Transverse colon (tissue), 4 donors: Measurements from ENCODE around the gene KCNE4. TPM values are rescaled to one million over a fixed set of nuclear protein-coding genes. Genes with fewer than 3 reads are reported as not detected.
"Not testable (repeated sequence)": the region's sequence is repeated elsewhere in the genome, so short reads cannot be mapped to it uniquely, and the experiment has no call there.

Experiments used
- DNase-seq: peaks from one replicate; pipeline ENCODE4 v3.0.0-alpha.2; 2019
- H3K27ac ChIP-seq, 4 donors: fragments of 200-600 bp; sonication (generic); 2 replicates each; pipeline ENCODE4 v1.5.1; 2016 to 2018; ENCODE audit warnings: inconsistent platforms in 4 of 4
- H3K27me3 ChIP-seq: fragments of 200-600 bp; sonication (generic); 2 replicates; pipeline ENCODE4 v1.5.1; 2017; ENCODE audit warnings: inconsistent platforms
- H3K36me3 ChIP-seq, 4 donors: fragments of 200-600 bp; sonication (generic); 2 replicates each; pipeline ENCODE4 v1.5.1; 2017 to 2019; ENCODE audit warnings: inconsistent platforms in 4 of 4
- H3K4me1 ChIP-seq, 4 donors: fragments of 200-600 bp; sonication (generic); 2 replicates each; pipeline ENCODE4 v1.5.1; 2017 to 2020; ENCODE audit warnings: inconsistent platforms in 4 of 4
- H3K4me3 ChIP-seq, 4 donors: fragments of 200-600 bp; sonication (generic); 1 replicate in 1 of 4; 2 replicates in 3 of 4; pipeline versions ENCODE4 v1.5.1 to v1.6.1; 2017 to 2019; ENCODE audit warnings: inconsistent platforms in 4 of 4
- H3K9me3 ChIP-seq, 2 donors: fragments of 200-600 bp; sonication (generic); 2 replicates each; pipeline ENCODE4 v1.5.1; 2017 to 2019; ENCODE audit warnings: inconsistent platforms in 2 of 2
- CTCF ChIP-seq, 5 experiments: fragments of 200-600 bp in 3 of 5; fragments of 450-650 bp in 2 of 5; sonication (generic) in 3 of 5; IDR thresholded peaks; 1 replicate in 2 of 5; 2 replicates in 3 of 5; pipeline ENCODE4 v1.5.1; 2016 to 2017; ENCODE audit warnings: antibody characterized with exemption in 5 of 5, inconsistent platforms in 3 of 5, mild to moderate bottlenecking in 2 of 5, moderate library complexity in 1 of 5
- EP300 ChIP-seq: sonication (generic); formaldehyde crosslinking; IDR thresholded peaks from one replicate; pipeline ENCODE4 v1.6.1; 2017; ENCODE audit warnings: antibody characterized with exemption, low read depth
- POLR2A ChIP-seq: fragments of 450-650 bp; IDR thresholded peaks from one replicate; pipeline ENCODE4 v1.6.1; 2016; ENCODE audit warnings: antibody characterized with exemption, mild to moderate bottlenecking, moderate library complexity
- POLR2AphosphoS5 ChIP-seq, 3 donors: sonication (generic); formaldehyde crosslinking; IDR thresholded peaks; one replicate each; pipeline ENCODE4 v1.6.1; 2016; ENCODE audit warnings: antibody characterized with exemption in 3 of 3
- WGBS, 2 donors: methylation state at CpG; one replicate each; pipeline ENCODE4 v1.1.5; 2018; ENCODE audit warnings: low coverage in 1 of 2; 5-methylcytosine and 5-hydroxymethylcytosine counted together
- in situ Hi-C, 4 donors: fragments of 200-750 bp; cut with MboI; loops; one replicate each; pipeline versions ENCODE4 v1.15.0 to v1.15.1; 2017; ENCODE audit warnings: low sequenced_read_pairs in 3 of 4, low pct_ligation_motif_present in 1 of 4, low pct_unique_long_range_greater_than_20kb in 1 of 4
- intact Hi-C: fragments of 100-400 bp; cut with DNase I; formaldehyde crosslinking; loops from one replicate; pipeline ENCODE4 v1.15.1; 2023; ENCODE audit warnings: low total_unique reads
- total RNA-seq, 4 donors: library from RNA; depleted of rRNA; stranded (reverse); fragments of >200 nt; gene quantifications; one replicate each; pipeline ENCODE4 v1.1.0, GENCODE V29; 2016

Gene KCNE4
- total RNA-seq, 4 donors from 2014 or later: 0.79 to 4.6 (median 1.7) TPM

GRCh38 chr2:223079925-223080324, 27.9 kb downstream of the KCNE4 start:
- intact Hi-C loops (no loop called here), in situ Hi-C loops (no loop called here)
- DNase-seq: no peak
- TF ChIP-seq POLR2A (no peak), CTCF (IDR thresholded peaks at IDR 0.05) (no peak), EP300 (no peak), POLR2AphosphoS5 (IDR thresholded peaks at IDR 0.05) (no peak)
- no peak overlapping the region for H3K4me3 ChIP-seq
- WGBS, 2 donors: 82 to 86% methylated on average over 1 to 2 of the region's 2 CpGs
- no peak overlapping the region for H3K27ac ChIP-seq
- H3K9me3 ChIP-seq: no peaks in the 10 kb centered on the region
- H3K27me3 ChIP-seq: no peaks in the 10 kb centered on the region
- H3K36me3 ChIP-seq: no peaks in the 10 kb centered on the region
- H3K4me1 ChIP-seq: no peaks in the 10 kb centered on the region

GRCh38 chr2:223080790-223081360, 28.9 kb downstream of the KCNE4 start:
- 30 to 57% methylated on average over 2 to 3 of the region's 3 CpGs for WGBS, 2 donors
- H3K4me1 ChIP-seq, H3K27me3 ChIP-seq, H3K9me3 ChIP-seq, H3K36me3 ChIP-seq, H3K27ac ChIP-seq, H3K4me3 ChIP-seq, DNase-seq, intact Hi-C loops, in situ Hi-C loops: not testable (repeated sequence)

GRCh38 chr2:223081789-223082188, 29.8 kb downstream of the KCNE4 start:
- WGBS, 2 donors: 73 to 77% methylated on average over 3 of the region's 3 CpGs
- in situ Hi-C loops (no loop called here), intact Hi-C loops (no loop called here)
- Histone ChIP-seq H3K27me3 (no peaks in the 10 kb centered on the region), H3K27ac (no peak overlapping the region), H3K36me3 (no peaks in the 10 kb centered on the region), H3K4me1 (no peaks in the 10 kb centered on the region), H3K9me3 (no peaks in the 10 kb centered on the region), H3K4me3 (no peak overlapping the region)
- no peak for DNase-seq
- no peak for TF ChIP-seq CTCF (IDR thresholded peaks at IDR 0.05)
- TF ChIP-seq EP300: no peak
- no peak for TF ChIP-seq POLR2A

GRCh38 chr2:223082706-223083105, 30.7 kb downstream of the KCNE4 start:
- TF ChIP-seq POLR2AphosphoS5 (IDR thresholded peaks at IDR 0.05) (no peak), CTCF (IDR thresholded peaks at IDR 0.05) (no peak)
- Histone ChIP-seq H3K9me3 (no peaks in the 10 kb centered on the region), H3K27ac (no peak overlapping the region), H3K4me1 (no peaks in the 10 kb centered on the region), H3K36me3 (no peaks in the 10 kb centered on the region), H3K4me3 (no peak overlapping the region), H3K27me3 (no peaks in the 10 kb centered on the region)
- no peak for DNase-seq
- WGBS, 2 donors: 0% methylated on average over 2 of the region's 2 CpGs
- in situ Hi-C loops: no loop called here
- intact Hi-C loops: no loop called here

GRCh38 chr2:223083402-223084070, 31.5 kb downstream of the KCNE4 start:
- no peak for TF ChIP-seq POLR2AphosphoS5 (IDR thresholded peaks at IDR 0.05)
- TF ChIP-seq CTCF (IDR thresholded peaks at IDR 0.05): no peak
- TF ChIP-seq POLR2A: no peak
- TF ChIP-seq EP300: no peak
- no peaks in the 10 kb centered on the region for H3K9me3 ChIP-seq
- in situ Hi-C loops (no loop called here), intact Hi-C loops (no loop called here)
- H3K27ac ChIP-seq: no peak overlapping the region
- no peaks in the 10 kb centered on the region for H3K4me1 ChIP-seq
- no peak for DNase-seq
- H3K36me3 ChIP-seq: no peaks in the 10 kb centered on the region
- 50 to 66% methylated on average over 2 to 7 of the region's 7 CpGs for WGBS, 2 donors
- H3K4me3 ChIP-seq: no peak overlapping the region
- H3K27me3 ChIP-seq: no peaks in the 10 kb centered on the region
